SK-N-SH (cell line): Measurements from ENCODE around the gene ZNF540.

Source experiments
- SMC3 ChIP-seq: IDR thresholded peaks from 2 replicates; pipeline ENCODE4 v1.6.1; 2012; ENCODE audit warnings: low read depth, low read length, improper control_type of control experiment
- TF ChIP-seq, protein P1 (sequence below): fragments of 200-600 bp; sonication (generic); IDR thresholded peaks from 2 replicates; pipeline ENCODE4 v1.6.1; 2017; ENCODE audit warnings: antibody characterized with exemption, mild to moderate bottlenecking, moderate library complexity
- TF ChIP-seq, protein P2 (sequence below): IDR thresholded peaks from 2 replicates; pipeline ENCODE4 v1.6.1; 2012; ENCODE audit warnings: mild to moderate bottlenecking, low read depth, low read length, moderate library complexity

DNA sequence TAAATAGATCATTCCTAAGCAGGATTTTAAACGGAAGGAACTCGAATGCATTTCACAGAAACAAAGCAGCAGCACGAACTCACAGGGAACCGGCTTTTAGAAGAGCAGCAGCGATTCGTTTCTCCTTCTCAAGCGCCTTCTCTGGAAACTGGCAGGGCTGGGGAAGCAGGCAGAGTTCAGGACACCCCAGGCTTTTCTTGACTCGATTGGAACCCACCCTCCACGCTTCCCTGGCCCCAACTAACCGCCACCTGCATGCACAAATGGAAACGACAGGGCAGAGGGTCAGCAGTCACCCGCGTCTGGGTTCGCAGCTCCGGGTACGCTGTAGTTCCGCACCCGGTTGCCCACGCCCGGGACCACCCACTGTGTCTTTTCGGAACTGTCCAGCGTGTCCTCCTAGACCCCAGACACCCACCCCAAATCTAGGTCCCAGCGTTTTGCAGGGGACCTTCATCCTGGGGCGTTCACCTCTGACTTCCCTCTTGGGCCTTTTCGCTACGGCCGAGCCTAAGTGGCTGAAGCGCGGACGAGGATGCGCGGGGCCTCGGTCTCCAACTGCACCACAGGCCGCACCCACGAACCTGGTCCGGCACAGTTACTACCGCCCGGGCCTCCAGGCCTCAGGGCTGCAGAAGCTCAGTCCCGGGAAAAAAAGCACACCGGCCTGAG is 60.1 kb downstream of the ZNF540 start:
- TF ChIP-seq, protein P1, sequence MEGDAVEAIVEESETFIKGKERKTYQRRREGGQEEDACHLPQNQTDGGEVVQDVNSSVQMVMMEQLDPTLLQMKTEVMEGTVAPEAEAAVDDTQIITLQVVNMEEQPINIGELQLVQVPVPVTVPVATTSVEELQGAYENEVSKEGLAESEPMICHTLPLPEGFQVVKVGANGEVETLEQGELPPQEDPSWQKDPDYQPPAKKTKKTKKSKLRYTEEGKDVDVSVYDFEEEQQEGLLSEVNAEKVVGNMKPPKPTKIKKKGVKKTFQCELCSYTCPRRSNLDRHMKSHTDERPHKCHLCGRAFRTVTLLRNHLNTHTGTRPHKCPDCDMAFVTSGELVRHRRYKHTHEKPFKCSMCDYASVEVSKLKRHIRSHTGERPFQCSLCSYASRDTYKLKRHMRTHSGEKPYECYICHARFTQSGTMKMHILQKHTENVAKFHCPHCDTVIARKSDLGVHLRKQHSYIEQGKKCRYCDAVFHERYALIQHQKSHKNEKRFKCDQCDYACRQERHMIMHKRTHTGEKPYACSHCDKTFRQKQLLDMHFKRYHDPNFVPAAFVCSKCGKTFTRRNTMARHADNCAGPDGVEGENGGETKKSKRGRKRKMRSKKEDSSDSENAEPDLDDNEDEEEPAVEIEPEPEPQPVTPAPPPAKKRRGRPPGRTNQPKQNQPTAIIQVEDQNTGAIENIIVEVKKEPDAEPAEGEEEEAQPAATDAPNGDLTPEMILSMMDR = no peak
- TF ChIP-seq SMC3 = no peak
- TF ChIP-seq, protein P2, sequence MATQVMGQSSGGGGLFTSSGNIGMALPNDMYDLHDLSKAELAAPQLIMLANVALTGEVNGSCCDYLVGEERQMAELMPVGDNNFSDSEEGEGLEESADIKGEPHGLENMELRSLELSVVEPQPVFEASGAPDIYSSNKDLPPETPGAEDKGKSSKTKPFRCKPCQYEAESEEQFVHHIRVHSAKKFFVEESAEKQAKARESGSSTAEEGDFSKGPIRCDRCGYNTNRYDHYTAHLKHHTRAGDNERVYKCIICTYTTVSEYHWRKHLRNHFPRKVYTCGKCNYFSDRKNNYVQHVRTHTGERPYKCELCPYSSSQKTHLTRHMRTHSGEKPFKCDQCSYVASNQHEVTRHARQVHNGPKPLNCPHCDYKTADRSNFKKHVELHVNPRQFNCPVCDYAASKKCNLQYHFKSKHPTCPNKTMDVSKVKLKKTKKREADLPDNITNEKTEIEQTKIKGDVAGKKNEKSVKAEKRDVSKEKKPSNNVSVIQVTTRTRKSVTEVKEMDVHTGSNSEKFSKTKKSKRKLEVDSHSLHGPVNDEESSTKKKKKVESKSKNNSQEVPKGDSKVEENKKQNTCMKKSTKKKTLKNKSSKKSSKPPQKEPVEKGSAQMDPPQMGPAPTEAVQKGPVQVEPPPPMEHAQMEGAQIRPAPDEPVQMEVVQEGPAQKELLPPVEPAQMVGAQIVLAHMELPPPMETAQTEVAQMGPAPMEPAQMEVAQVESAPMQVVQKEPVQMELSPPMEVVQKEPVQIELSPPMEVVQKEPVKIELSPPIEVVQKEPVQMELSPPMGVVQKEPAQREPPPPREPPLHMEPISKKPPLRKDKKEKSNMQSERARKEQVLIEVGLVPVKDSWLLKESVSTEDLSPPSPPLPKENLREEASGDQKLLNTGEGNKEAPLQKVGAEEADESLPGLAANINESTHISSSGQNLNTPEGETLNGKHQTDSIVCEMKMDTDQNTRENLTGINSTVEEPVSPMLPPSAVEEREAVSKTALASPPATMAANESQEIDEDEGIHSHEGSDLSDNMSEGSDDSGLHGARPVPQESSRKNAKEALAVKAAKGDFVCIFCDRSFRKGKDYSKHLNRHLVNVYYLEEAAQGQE = no peak
